Stimulated activated CD8-positive, alpha-beta memory T cell treated with anti-CD3 and anti-CD28 coated beads, Interleukin-7, amount 100 ng/mL, for 24 hours (primary cell): Measurements from ENCODE around the gene LMX1B.
"Not testable (repeated sequence)": the region's sequence is repeated elsewhere in the genome, so short reads cannot be mapped to it uniquely, and the experiment has no call there.

Experiments
- DNase-seq: peaks from one replicate; pipeline ENCODE4 v3.0.0-alpha.2; 2020; ENCODE audit warnings: low read depth

The LMX1B gene

DNA sequence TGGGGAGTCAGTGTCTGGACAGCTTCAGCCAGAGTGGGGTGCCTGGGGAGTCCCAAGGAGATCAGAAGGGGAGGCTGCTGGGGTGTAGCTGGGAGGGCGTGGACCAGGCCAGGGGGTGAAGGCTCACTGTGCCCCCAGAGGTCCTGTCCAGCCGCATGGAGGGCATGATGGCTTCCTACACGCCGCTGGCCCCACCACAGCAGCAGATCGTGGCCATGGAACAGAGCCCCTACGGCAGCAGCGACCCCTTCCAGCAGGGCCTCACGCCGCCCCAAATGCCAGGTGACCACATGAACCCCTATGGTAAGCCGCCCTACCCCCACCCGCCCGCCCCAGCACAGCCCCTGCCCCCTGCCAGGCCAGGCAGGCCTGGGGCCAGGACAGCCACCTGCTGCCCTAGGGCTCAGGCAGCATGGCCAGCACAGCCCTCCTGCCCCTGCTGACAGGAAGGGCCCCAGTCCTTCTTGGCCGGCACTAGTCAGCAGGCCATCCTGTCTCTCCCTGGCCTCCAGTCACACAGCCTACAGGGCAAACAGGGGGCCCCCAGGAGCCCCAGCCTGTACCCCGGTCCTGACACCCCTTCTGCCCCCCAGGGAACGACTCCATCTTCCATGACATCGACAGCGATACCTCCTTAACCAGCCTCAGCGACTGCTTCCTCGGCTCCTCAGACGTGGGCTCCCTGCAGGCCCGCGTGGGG lies 82.1 kb downstream of the LMX1B start:
- no peak for DNase-seq

DNA sequence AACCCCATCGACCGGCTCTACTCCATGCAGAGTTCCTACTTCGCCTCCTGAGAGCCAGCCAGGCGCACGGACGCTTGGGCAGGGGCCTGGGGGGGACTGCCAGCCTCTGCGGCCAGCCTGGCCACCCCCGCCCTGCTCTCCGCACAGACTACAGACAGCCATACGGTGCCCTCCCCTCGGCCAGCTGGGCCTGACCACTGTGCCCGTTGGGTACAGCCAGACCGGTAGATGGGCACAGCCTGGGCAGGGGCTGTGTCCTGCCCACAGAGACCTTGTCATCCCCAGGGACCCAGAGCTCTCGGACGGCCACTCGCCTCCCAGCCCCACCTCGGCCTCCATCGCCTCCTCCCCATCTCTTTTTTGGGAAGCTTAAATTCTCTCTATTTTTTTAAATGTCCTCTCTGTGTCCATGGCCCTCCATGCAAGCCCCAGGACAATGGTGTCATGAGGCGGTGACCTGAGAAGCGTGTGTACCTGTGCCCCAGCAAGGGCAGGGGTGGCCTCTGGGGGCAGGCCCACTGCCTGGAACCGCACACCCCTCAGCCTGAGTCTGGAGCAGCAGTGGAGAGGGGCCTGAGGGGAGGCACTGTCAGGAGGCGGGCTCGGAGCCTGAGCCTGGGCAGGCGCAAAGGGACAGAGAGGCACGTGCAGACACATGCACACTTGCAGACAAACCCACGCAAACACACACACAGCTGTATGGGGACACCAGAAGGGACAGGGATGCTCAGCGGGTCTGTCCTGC lies 82.8 kb downstream of the LMX1B start:
- DNase-seq: no peak

DNA sequence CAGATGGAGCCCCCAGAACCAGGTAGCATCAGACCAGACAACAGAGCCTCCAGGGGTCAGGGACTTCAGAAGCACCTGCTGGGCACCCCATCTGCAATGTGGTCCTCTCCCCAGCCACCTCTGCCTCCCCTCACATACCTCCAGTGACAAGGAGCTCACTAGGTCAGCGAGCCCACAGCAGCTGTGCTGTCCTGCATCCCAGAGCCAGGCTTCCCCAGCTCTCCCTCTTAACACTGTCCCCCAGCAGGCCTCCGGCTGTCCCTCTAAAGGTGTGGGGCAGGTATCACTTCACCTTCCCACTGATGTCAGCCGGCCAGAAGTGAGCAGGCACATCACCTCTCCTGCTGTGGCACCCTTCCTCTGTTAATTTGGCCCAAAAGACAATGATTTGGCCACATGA lies 83.6 kb downstream of the LMX1B start:
- DNase-seq: no peak

DNA sequence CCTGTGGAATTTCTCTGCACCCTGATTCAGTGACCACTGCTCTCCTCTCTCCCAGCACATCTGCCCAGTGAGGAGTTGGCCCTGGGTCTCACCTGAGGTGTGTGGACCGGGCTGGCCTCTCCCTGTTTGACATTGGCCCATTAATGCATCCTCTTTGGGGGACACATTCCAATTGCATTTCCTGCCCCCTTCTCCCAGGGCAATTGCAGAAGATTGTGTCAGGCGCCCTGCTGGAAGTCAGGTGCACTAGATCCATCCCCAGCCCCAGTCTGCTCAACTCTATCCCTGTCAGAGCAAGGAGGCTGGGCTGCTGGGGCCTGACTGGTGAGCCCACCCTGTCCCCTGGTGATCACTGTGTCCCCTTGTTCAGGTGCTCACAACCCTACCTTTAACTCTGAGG lies 84.5 kb downstream of the LMX1B start:
- DNase-seq: no peak

DNA sequence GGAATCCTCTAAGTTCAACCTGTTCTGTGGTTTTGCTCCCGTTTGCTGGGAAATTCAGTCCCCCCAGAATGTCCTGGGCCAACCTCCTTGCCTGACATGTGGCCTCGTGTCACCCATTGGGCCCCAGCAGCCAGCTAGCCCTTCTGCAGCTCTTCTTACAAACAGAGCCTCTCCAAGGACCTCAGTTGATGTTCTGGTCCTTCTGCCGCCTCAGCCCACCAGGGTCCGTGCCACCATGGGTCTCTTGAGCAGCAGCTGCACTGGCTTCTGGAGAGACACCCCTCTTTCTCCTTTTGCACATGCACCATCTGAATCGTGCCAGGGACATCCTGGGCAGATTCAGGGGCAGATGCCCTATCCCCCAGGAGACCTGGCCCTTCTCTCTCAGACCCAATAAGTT lies 85.0 kb downstream of the LMX1B start:
- DNase-seq: no peak

DNA sequence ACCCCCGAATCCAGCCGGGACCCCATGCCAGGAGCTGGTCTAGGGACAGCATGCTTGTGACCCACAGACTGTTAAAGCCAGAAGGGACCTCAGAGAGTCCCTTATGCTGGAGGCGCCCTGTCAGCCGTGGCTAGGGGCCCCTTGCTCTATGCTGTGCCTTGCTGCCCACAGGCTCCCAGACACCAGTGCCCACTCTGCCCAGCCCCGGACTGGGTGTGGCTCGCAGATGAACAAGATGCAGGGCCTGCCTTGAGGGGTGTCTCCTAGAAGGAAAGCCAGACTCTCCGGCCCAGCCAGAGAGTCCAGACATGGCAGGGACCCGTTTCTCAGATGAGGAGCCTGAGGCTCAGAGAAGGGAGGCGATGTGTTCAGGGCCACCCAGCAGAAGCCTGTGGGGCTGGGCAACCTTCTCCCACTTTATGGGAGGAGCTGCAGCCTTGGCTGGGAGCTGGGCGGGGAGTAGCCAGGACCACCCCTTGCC lies 85.7 kb downstream of the LMX1B start:
- DNase-seq: no peak

DNA sequence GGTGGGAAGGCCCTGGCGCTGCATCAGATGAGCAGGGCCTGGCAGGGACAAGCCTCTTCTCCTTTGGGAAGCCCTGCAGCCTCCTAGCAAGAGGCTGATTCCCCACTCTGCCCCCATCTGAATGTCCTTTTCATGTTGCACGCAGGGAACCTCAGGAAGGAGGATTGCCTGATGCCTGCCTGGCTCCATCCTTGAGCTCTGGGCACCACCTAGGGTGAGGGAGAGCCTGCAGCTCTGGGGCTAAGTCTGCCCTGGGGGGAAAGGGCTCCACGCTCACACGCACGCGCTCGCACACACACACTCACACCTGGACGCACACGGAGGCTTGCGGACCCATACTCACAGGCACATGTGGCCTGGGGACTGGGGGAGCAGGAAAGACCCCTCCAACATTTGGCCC lies 86.6 kb downstream of the LMX1B start:
- no peak for DNase-seq

DNA sequence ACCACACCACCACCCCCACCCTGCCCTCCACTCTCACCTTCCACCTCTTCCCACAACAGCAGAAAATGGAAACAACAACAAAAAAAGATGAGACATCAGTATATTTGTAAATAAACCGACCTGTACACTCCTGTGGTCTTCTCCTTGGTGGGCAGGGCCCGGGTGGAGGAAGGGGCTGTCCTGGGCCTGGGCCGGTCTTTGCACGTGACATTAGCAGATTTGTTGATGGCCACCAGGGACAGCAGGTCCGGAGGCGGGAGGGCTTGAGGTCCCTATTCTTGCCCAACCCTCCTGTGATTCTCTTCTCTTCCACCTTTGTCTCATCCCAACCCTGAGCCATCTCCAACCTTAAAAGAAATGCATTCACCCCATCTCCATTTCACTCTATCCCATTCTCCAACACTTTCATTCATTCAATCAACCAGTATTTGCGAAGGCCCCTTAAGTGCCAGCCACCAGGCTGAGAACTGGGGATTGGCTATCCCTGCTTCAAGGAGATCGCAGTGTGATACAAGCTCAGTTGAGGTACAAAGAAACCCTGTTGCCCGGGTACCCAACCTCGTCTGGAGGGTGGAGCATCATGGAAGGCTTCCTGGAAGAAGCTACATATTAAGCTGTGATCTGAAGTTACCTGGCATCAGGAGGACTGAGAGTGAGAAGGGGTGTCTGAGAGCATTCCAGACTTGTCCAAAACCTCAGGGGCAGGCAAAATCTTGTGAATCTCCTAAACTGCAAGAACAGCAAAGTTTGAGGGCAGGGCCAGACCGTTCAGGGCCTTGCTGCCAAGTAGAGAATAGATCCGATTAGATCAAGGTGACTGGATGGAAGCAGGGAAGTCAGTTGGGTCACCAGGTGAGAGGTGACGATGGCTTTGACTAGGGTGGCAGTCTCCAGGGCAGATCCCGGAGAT lies 87.4 kb downstream of the LMX1B start:
- no peak for DNase-seq

DNA sequence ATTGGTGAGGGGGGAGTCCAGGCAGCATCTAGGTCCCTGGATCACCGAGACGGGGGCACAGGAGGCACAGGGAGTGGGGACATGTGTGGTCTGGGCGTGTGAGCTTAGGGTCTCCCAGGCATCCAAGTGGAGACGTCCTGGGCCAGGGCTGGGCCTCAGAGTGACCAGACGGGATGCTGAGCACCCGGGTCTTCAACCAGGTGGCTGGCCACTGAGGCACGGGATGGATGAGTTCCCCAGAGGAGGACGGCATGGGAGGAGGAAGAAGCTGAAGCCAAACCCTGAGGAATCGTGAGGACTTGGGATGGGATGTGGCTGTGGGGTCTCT lies 88.0 kb downstream of the LMX1B start:
- DNase-seq: no peak

DNA sequence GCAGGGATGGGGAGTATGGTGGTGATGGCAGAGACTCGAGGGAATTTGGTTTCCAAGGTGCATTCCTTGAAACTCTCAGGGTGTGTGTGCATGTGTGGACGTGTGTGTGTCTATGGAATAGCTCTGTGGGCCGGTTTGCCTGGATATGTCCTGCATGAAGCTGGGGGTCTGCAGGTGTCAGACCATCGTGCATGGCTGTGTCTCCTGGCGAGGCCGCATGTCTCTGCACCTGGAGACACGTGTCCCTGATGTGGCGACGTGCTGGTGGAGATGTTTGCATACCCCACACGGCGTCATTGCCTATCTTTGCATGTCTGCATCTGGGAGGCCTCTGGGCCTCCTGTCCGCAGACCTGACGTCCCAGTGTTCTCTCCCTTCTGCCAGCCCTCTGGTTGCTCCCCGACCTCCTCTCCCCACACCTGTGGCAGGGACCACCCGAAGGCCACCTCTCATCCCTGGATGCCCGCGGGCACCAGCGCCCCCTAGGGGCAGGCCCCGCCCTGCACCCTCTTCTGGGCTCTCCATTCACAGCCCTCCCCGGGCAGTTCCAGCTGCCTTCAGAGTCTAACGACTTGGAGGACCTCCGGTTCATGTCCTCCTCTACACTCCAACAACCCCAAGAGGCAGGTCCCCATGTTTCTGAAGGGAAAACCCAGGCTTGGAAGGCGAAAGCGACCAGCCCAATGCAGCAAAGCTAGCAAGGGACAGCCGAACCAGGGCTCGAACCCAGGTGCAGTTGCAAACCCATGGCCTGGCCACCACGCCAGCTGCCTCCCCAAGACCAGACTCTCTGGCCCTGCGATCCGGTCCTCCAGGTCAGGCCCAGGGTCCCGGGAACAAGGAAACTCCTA lies 88.6 kb downstream of the LMX1B start:
- no peak for DNase-seq

DNA sequence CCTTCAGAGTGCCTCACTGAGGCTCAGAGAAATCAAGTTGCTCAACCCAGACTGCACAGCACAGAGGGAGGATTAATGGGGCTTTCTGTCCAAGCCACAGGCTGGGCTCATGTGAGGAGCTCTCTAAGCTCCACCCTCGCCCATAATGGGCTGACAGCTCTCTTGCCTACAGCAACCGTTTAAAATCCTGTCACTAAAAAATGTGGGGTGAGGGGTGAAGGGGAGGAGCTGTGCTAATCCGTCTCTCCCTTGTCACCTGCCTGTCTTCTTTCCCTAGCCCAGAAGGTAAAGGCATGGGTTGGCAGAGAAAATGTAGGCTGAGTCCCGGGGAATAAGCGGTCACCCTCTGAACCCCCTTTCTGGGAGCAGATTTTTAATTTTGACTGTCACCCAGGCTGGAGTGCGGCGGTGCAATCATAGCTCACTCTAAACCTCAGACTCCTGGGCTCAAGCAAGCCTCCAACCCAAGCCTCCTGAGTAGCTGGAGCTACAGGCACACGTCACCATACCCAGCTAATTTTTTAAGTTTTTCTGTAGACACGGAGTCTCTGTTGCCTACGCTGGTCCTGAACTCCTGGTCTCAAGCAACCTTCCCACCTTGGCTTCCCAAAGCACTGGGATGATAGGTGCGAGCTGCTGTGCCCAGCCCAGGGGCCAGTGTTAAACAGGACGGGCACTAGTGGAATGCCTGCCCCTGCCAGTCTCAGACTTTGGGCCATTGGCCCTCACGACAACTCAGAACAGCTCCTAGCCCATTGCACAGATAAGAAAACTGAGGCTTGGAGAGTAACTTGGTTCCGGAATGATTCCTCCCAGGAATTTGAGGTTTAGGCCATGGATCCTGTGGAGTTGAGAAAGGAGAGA lies 89.5 kb downstream of the LMX1B start:
- no peak for DNase-seq

DNA sequence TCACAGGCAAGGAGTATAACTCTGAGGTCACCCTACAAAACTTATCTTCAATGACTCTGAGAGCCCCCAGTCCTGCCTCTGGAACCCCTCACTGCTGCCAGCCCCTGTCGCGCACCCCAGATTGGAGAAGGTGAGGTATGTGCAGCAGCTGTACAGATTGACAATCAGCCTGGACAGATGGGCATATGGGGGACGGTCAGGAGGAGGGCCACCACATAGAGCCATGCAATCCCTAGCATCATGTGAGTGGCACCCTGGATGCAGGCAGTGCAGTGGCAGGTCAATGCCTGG lies 90.1 kb downstream of the LMX1B start:
- DNase-seq: no peak

DNA sequence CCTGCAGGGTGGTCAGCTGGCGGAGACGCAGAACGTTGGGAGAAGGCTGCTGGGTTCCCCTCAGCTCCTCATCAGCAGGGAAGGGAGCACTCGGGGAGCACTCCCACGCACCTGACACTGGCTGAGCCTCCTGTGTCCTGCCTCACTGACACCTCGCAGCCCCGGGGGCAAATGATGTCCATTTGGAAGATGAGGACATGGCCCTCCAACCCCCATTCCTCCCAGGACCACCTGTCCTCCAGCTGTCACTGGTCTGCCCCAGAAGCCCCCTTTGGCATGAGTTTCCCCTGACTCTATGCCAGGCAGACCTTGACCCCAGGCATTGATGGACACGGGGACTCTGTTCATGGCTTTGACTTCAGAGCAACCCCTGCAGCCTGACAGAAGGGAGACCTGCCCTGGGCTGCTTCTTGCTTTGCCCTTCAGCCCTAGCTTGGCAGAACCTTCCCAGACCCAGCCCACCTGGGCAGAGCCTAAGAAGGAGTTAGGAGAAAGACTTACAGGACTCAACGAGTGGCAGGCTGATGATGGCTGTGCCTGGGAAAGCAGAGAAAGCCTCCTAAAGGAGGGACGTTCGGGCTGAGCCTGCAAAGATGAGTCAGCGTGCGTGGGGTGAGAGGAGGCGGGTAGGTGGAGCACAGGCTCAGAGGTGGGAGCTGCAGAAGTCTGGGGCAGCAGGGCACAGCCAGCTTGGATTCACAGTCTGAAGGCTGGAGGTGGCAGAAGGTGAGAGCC lies 90.6 kb downstream of the LMX1B start:
- DNase-seq: no peak

DNA sequence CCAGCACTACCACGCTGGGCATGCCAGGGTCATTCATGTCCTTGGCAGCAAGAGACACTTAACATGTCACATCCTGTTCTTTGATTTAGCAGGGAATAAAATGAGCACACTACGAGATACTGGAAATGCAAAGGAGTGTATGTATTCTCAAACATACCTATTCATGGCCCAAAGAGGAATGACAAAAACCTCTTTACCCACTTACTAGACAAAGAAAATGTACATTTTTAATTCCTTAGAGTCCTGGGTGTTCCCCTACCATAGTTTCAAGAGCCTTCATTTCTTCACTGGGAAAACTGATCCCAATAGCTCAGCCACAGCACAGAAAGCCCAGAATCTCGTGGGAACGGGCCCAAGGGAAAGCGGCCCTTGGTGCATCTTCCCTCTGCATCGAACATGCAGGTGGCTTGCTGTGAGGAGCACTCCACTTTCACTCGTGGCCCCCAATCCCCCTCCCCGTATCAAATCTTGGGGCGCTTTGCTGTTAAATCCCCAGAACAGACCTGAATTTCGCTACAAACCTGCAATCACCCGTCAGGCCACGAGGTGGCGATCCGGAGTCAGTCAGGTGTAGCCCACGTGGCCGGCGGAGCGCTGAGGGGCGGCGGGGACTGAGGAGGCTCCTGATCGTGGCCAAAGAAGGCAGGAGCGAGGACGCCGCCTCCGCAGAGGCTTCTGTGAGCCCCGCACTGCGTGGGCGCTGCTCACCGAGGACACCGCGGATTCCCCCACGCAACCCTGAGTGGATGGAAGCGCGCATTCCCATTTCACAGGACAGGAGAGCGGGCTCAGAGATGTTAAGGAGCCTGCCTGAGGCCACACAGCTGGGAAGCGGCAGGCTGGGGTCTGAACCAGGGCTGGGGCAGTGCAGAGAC lies 91.4 kb downstream of the LMX1B start:
- peak; percentile 74 for DNase-seq

DNA sequence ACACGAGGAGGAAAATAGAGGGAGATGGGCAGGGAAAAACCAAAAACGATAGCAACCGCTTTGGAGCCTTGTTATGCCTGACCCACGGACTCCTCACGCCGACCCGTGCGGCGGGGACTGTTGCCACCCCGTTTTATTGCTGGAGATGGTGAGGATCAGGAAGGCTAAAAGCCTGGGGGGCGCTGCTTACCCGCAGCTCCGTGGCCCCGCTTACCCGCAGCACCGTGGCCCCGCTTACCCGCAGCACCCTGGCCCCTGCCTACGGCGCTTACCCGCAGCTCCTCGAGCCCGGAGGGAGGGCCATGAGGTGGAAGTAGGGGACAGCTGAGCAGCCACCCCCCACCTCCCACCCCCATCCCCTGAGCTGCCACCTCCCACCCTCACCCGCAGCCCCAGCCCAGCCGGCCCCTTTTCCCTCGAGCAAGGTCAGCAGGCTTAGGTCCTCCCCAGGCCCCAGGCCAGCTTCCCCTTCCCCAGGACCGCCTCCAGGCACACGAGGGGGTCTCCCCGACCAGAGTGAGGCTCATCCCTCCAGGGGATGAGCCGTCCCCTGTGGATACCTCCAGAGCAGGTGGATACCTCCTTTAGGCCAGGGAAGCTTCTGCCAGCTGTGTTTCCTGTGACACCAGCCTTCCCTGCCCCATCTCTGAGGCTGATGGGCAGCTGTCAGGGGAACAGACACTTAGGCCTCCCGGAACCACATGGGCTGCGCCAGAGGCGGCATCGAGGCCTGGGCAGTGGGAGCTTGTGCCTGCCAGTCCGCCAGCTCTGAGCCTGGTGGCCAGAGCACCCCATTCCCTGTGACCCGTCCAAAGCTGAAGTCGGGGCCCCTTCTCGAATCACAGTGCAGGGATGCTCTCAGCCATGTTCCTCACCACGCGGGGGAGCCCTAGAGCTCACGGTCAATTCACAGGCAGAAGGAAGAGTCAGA lies 92.3 kb downstream of the LMX1B start:
- DNase-seq: peak; percentile 56

DNA sequence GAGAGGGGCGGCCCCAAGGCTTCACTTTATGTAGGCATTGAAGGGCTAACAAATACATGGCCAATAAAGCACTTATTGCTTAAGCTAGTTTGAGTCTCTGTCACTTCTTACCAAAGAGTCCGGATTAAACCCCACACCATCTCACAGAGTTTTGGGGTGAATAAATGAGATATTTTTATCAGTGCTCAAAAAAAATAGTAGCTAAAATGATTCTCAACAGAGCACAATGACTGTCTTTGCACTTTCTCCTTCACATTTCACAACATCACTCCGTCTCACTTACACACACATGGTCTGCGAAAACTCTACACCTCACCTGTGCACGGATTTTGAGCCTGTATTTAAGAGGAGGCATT lies 92.9 kb downstream of the LMX1B start:
- no peak for DNase-seq

DNA sequence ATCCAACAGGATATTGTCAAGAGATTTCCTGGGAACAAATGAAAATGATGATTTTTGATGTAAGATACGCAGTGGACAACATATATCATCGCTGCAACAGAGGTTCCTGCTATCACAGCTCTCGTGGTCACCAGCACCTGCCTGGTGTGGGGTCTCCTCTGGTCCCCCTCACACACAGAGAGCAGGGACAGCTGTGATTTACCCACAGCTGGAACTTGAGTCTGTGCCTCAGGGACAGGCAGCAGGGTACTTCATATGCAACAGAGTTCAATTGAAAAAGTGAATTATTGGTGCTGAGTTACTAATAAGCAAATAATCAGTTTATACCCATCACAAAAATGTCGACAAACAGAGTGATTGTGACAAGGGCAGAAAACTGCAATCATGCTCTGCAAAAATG lies 93.4 kb downstream of the LMX1B start:
- no peak for DNase-seq

DNA sequence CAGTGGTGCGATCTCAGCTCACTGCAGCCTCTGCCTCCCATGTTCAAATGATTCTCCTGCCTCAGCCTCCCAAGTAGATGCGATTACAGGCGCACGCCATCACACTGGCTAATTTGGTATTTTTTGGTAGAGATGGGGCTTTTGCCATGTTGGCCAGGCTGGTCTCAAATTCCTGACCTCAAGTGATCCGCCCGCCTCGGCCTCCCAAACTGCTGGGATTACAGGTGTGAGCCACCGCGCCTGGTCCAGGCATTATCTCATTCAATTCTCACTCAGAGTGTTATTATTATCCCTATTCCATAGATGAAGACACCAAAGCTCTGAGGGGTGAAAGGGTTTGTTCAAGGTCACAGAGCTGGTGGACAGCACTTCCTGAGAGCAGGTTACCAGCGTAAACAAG lies 94.0 kb downstream of the LMX1B start:
- not testable (repeated sequence) for DNase-seq
